Measurements from ENCODE around the gene PRKAR1B. TPM values are rescaled to one million over a fixed set of nuclear protein-coding genes. Genes with fewer than 3 reads are reported as not detected.

Gene PRKAR1B
- total RNA-seq, 1 donor from 2014 or later = 12.5 TPM

- DNase-seq = no peak
Measured at GRCh38 chr7:739983-740942, 13.2 kb upstream of the PRKAR1B start.

GRCh38 chr7:739455-739982 lies 12.4 kb upstream of the PRKAR1B start:
- no peak for DNase-seq

GRCh38 chr7:738723-739454 lies 11.8 kb upstream of the PRKAR1B start:
- no peak for DNase-seq

GRCh38 chr7:738241-738640 lies 11.2 kb upstream of the PRKAR1B start:
- no peak for DNase-seq

- no peak for DNase-seq
Measured at GRCh38 chr7:734808-735207, 7.7 kb upstream of the PRKAR1B start.

GRCh38 chr7:734214-734613 lies 7.1 kb upstream of the PRKAR1B start:
- no peak for DNase-seq

DNA sequence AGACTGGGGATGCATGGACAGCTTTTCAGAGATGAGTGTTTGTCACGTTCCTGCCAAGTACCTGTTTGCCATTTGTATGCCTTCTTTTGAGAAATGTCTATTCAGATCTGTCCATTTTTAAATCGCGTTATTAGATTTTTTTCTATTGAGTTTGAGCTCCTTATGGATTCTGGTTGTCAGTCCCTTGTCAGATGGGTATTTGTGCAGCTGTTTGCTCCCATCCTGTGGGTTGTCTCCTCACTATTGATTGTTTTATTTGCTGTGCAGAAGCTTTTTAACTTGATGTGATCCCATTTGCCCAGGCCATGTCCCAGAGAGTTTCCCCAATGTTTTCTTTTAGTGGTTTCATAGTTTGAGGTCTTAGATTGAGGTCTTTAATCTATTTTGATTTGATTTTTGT lies 5.5 kb upstream of the PRKAR1B start:
- no peak for DNase-seq

GRCh38 chr7:732094-732541 lies 5.0 kb upstream of the PRKAR1B start:
- DNase-seq = no peak

GRCh38 chr7:731440-732085 lies 4.5 kb upstream of the PRKAR1B start:
- no peak for DNase-seq

- no peak for DNase-seq
Measured at GRCh38 chr7:730501-731439, 3.7 kb upstream of the PRKAR1B start.

DNA sequence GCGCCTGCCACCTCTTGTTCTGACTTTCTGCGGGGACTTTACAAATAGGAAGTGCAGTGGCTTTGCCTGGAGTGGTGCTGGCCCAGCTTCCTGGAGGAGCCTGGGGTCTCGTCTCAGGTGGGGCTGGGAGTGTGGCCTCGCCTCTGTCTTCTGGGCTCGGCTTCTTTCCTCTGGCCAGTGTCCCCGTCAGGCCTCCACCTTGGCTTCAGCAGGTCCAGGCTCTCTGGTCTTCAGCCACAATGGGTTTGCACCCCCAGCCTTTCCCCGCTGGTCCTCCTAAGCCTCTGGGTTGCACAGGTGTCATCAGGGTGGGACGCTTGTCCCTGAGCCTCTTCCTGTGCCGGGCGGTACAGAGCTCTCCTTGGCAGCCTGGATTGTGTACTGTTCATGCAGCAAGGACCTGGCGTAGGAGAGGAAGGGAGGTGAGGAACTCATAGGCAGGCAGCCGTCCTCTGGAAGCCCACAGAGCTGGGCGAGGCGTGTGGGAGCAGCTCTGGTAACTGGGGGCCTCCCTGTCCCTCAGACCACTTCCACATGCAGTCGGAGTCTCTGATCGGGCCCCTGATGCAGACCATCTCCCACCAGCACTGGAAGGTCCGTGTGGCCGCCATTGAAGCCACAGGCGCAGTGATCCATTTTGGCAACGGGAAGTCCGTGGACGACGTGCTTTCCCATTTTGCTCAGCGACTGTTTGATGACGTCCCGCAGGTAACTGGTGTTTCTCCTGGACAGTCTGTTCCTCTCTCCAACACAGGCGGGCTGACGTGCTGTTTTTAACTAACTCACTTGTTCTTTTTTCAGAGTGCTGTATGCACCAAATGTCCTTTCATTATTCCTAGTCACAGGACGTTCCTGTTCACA lies 2.3 kb upstream of the PRKAR1B start:
- no peak for DNase-seq

DNA sequence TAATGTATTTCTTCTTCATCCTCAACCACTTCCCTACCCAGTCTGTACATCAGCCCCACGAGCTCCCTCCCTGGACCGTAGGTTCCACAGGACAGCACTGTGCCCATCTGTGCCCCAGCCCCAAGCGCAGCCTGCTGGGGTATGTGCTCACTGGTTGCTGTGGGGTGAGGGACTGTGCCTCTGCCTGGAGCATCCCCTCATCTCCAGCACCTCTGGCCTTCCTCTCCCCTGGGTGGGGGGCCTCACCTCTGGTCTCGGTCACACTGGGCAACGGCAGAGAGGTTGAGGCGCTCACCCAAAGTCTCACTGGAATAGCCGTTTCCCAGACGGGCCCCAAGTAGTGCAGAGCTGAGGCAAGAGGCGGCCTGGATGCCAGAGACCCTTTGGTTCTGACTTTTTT lies 1.5 kb upstream of the PRKAR1B start:
- DNase-seq = no peak

GRCh38 chr7:727806-728460 lies 852 bp upstream of the PRKAR1B start:
- no peak for DNase-seq

DNA sequence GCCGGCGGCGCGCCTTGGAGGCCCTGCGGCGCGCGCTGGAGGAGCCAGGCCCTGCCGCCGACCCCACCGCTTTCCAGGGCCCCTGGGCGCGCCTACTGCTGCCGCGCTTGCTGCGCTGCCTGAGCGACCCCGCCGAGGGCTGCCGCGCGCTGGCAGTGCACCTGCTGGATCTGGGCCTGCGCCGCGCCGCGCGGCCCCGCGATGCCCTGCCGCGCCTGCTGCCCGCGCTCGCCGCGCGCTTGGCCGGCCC lies 302 bp downstream of the PRKAR1B start:
- no peak for DNase-seq

DNA sequence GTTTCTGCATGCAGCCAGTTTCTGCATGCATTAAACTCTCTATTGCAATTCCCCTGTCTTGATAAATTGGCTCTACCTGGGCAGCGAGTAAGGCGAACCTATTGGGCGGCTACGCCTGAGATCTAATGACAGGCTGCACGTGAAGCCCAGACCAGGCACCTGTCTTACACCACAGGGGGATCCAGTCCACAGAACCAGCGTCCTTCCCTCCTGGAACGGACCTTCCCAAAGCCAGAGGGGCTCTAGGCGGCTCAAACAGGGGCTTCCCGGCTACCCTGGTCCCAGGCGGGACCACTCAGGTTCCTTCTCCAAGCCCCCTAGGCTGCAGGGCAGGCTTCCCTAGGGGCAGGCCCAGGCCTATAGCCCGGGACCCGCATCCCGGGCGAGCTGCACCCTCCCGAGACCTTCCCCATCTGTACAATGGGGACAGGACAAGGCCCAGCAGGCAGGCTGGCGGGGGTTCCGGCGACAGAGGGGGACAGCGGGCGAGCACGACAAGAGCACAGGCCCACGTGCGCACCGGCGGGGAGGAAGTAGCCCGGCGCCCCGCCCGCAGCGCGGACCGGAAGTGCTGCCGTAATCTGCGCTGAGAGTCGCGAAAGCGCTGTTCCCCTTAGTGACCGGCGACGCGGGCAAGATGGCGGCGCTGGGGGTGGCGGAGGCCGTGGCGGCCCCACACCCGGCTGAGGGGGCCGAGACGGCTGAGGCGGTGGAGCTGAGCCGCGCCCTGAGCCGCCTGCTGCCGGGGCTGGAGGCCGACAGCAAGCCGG lies 812 bp downstream of the PRKAR1B start, which contains the start of gene DNAAF5:
Gene DNAAF5, plus strand, starts transcription at position 616 of the 770 bp plus-strand sequence. Its CDS starts 22 bp downstream, at position 638.
- peak; percentile 73 for DNase-seq

- DNase-seq = no peak
Measured at GRCh38 chr7:725223-726005, 1.7 kb downstream of the PRKAR1B start.

DNA sequence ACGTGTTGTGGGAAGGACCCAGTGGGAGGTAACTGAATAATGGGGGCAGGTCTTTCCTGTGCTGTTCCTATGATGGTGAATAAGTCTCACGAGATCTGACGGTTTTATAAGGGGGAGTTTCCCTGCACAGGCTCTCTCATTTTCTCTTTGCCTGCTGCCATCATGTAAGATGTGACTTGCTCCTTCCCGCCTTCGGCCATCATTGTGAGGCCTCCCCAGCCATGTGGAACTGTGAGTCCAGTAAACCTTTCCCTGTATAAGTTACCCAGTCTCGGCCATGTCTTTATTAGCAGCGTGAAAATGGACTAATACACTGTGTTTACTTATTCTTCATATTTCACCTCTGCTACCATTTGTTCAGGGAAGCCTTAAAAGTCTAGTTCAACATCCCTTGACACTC lies 2.8 kb downstream of the PRKAR1B start:
- DNase-seq = no peak

- DNase-seq = no peak
Measured at GRCh38 chr7:723541-723940, 3.5 kb downstream of the PRKAR1B start.
